Measurements from ENCODE around the gene POLR3E. TPM values are rescaled to one million over a fixed set of nuclear protein-coding genes. Genes with fewer than 3 reads are reported as not detected.
"Not testable (repeated sequence)": the region's sequence is repeated elsewhere in the genome, so short reads cannot be mapped to it uniquely, and the experiment has no call there.

Gene POLR3E
- total RNA-seq, 1 experiment from 2014 or later: 95.2 TPM

DNA sequence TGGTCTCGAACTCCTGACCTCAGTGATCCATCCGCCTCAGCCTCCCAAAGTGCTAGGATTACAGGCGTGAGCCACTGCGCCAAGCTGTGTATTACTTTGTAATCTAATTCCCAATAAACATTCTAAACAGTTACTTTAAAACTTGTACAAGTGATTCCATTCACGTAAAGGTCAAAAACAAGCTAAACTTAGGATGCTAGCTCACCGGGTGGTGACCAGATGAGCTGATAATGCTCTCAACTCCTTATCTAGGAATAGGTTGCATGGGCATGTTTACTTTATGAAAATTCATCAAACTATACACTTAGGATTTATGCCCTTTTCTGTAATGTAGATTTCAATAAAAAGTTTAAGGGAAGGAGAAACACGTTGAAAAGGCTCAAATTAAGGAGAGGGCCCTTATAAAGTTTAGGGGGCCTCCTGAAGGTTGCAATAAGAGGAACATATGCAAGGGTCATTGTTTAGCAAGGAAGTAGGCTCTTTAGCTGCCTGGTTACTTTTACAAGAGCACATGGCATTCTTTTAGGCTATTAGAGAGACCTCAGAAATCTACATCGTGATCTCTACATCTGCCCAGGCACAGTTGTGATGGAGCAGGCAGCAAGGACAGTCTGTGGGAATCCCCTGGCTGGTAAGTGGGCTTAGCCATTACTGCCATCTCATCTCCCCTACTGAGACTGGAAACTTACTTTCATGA is 63.9 kb downstream of the POLR3E start:
- Mint-ChIP-seq H3K27me3 (ENCODE audit: unreplicated experiment) (no peaks in the 10 kb centered on the region), H3K9me3 (ENCODE audit: low read depth, unreplicated experiment) (no peaks in the 10 kb centered on the region), H3K4me3 (ENCODE audit: low read depth, unreplicated experiment) (no peak overlapping the region), H3K36me3 (ENCODE audit: insufficient read depth, unreplicated experiment) (peaks cover 74% of the 10 kb centered on the region), H3K27ac (ENCODE audit: unreplicated experiment) (no peak overlapping the region), H3K4me1 (ENCODE audit: low read depth, unreplicated experiment) (peaks cover 36% of the 10 kb centered on the region)
- CTCF ChIA-PET: interaction anchor here (0.6 kb wide), 1 partner anchor 1407 kb away, joined by 3 read pairs; no protein-coding TSS in a partner anchor
- intact Hi-C loops (cut with micrococcal nuclease; ENCODE audit: unreplicated experiment): no loop called here
- no peak for TF ChIP-seq CTCF (IDR thresholded peaks at IDR 0.05; ENCODE audit: unreplicated experiment)
- DNase-seq: no peak
- BruUV-seq (replicated peaks): no TSS peak

DNA sequence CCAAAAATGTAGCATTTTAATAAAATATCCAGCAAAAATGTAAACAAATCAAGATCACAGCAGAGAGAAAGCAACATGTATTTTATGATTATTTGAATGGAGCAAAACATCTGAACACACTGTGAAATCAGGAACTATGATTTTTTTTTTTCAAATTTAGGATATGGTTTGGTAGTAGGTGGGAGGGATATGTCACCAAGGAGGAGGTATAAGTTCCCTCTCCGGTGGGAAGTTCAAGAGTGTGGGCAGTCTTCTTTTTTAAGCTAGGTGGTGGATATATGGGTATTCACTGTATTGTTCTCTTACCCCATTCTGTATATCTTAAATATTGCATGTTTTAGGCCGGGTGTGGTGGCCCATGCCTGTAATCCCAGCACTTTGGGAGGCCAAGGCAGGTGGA is 67.0 kb downstream of the POLR3E start:
- no peak for TF ChIP-seq CTCF (IDR thresholded peaks at IDR 0.05; ENCODE audit: unreplicated experiment)
- no peak for DNase-seq
- H3K4me3 Mint-ChIP-seq (ENCODE audit: low read depth, unreplicated experiment): no peak overlapping the region
- H3K27ac Mint-ChIP-seq (ENCODE audit: unreplicated experiment): no peak overlapping the region
- H3K36me3 Mint-ChIP-seq (ENCODE audit: insufficient read depth, unreplicated experiment): peaks cover 62% of the 10 kb centered on the region
- no peaks in the 10 kb centered on the region for H3K27me3 Mint-ChIP-seq (ENCODE audit: unreplicated experiment)
- H3K9me3 Mint-ChIP-seq (ENCODE audit: low read depth, unreplicated experiment): no peaks in the 10 kb centered on the region
- CTCF ChIA-PET: no interaction called here
- peaks cover 43% of the 10 kb centered on the region for H3K4me1 Mint-ChIP-seq (ENCODE audit: low read depth, unreplicated experiment)
- BruUV-seq (replicated peaks): no TSS peak
- intact Hi-C loops (cut with micrococcal nuclease; ENCODE audit: unreplicated experiment): no loop called here

GRCh38 chr16:22366371-22366770 is 69.2 kb downstream of the POLR3E start:
- no peaks in the 10 kb centered on the region for H3K9me3 Mint-ChIP-seq (ENCODE audit: low read depth, unreplicated experiment)
- no TSS peak for BruUV-seq (replicated peaks)
- no peaks in the 10 kb centered on the region for H3K27me3 Mint-ChIP-seq (ENCODE audit: unreplicated experiment)
- CTCF ChIA-PET: no interaction called here
- H3K36me3 Mint-ChIP-seq (ENCODE audit: insufficient read depth, unreplicated experiment): peaks cover 61% of the 10 kb centered on the region
- no peak for TF ChIP-seq CTCF (IDR thresholded peaks at IDR 0.05; ENCODE audit: unreplicated experiment)
- DNase-seq: no peak
- peak overlapping the region; percentile 10 for H3K27ac Mint-ChIP-seq (ENCODE audit: unreplicated experiment)
- peak overlapping the region; percentile 6 for H3K4me3 Mint-ChIP-seq (ENCODE audit: low read depth, unreplicated experiment)
- intact Hi-C loops (cut with micrococcal nuclease; ENCODE audit: unreplicated experiment): no loop called here
- H3K4me1 Mint-ChIP-seq (ENCODE audit: low read depth, unreplicated experiment): peaks cover 55% of the 10 kb centered on the region

DNA sequence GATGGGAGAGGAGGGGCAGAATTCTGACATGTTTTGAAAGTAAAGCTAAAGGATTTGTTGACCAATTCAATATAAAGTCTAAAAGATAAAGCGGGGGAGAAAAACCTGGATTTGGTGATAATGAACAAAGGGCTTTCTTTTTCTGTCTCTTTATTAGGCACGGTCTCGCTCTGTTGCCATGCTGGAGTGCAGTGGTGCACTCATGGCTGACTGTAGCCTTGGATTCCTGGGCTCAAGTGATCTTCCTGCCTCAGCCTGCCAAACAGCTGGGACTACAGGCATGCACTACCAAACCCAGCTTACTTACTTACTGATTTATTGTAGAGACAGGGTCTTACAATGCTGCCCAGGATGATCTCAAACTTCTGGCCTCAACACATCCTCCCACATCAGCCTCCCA is 69.7 kb downstream of the POLR3E start:
- Mint-ChIP-seq H3K4me3 (ENCODE audit: low read depth, unreplicated experiment) (no peak overlapping the region), H3K27me3 (ENCODE audit: unreplicated experiment) (no peaks in the 10 kb centered on the region), H3K27ac (ENCODE audit: unreplicated experiment) (peak overlapping the region; percentile 10), H3K36me3 (ENCODE audit: insufficient read depth, unreplicated experiment) (peaks cover 65% of the 10 kb centered on the region), H3K9me3 (ENCODE audit: low read depth, unreplicated experiment) (no peaks in the 10 kb centered on the region), H3K4me1 (ENCODE audit: low read depth, unreplicated experiment) (peaks cover 57% of the 10 kb centered on the region)
- CTCF ChIA-PET: interaction anchor here (0.6 kb wide), 1 partner anchor 56 kb away, joined by 8 read pairs; no protein-coding TSS in a partner anchor
- intact Hi-C loops (cut with micrococcal nuclease; ENCODE audit: unreplicated experiment): no loop called here
- DNase-seq: no peak
- no peak for TF ChIP-seq CTCF (IDR thresholded peaks at IDR 0.05; ENCODE audit: unreplicated experiment)
- BruUV-seq (replicated peaks): no TSS peak

- peaks cover 57% of the 10 kb centered on the region for H3K4me1 Mint-ChIP-seq (ENCODE audit: low read depth, unreplicated experiment)
- H3K27ac Mint-ChIP-seq (ENCODE audit: unreplicated experiment): peak overlapping the region; percentile 72
- H3K9me3 Mint-ChIP-seq (ENCODE audit: low read depth, unreplicated experiment); H3K27me3 Mint-ChIP-seq (ENCODE audit: unreplicated experiment); DNase-seq; BruUV-seq (replicated peaks): not testable (repeated sequence)
- peaks cover 67% of the 10 kb centered on the region for H3K36me3 Mint-ChIP-seq (ENCODE audit: insufficient read depth, unreplicated experiment)
- peak overlapping the region; percentile 54 for H3K4me3 Mint-ChIP-seq (ENCODE audit: low read depth, unreplicated experiment)
- CTCF ChIA-PET: interaction anchor here (0.5 to 1.2 kb wide), 4 partner anchors 9 to 53 kb away, joined by 3 to 6 read pairs (median 4); no protein-coding TSS in a partner anchor
- intact Hi-C loops (cut with micrococcal nuclease; ENCODE audit: unreplicated experiment): loop anchor here (2.0 kb wide), 2 partner anchors 14 to 34 kb away; no protein-coding TSS in a partner anchor
Measured at GRCh38 chr16:22368200-22368826, 71.1 kb downstream of the POLR3E start.

Data from Calu3 (cell line).